ENCODE results near the gene CACNB2. TPM values are rescaled to one million over a fixed set of nuclear protein-coding genes. Genes with fewer than 3 reads are reported as not detected.

Gene CACNB2
- total RNA-seq, 1 experiment from 2014 or later = not detected

DNA sequence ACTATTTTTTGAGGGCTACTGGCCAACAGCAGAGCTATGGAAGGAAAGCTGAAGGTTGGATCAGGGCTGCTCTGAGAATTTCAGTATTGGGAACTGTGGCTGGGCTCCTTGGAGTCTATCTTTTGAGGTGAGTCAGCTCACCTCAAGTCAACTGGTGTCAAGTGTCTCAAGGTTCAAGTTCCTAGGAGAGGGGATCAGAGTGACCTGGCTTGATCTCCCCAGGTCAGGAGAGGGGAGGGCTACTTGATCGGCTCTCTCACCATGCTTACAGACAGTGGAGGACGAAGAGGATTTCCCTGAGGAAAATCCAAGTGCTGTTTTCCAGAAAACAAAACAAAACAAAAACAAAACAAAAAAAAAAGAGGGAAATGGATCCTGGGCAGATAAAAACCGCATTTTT, 132.8 kb downstream of the CACNB2 start:
- ChIA-PET POLR2A (ENCODE audit: unreplicated experiment) (no interaction called here), CTCF (no interaction called here)
- BruUV-seq (replicated peaks) = no TSS peak
- no peaks in the 10 kb centered on the region for H3K9me3 ChIP-seq (ENCODE audit: insufficient read depth, low read depth)
- no peaks in the 10 kb centered on the region for H3F3A ChIP-seq (ENCODE audit: insufficient read depth, low read depth)
- DNase-seq = no peak
- no peak overlapping the region for H2AFZ ChIP-seq
- H3K9me2 ChIP-seq (ENCODE audit: insufficient read depth) = no peaks in the 10 kb centered on the region
- no peaks in the 10 kb centered on the region for H3K4me1 ChIP-seq (replicated peaks; ENCODE audit: insufficient read depth)
- H4K20me1 ChIP-seq (ENCODE audit: insufficient read depth) = no peaks in the 10 kb centered on the region
- H3K27me3 ChIP-seq (ENCODE audit: insufficient read depth, low read depth) = peaks cover 13% of the 10 kb centered on the region; the same call in 1 of the 2 replicates
- no peak overlapping the region for H3K27ac ChIP-seq
- H3K4me2 ChIP-seq = no peak overlapping the region
- H3K36me3 ChIP-seq (ENCODE audit: low read depth) = no peaks in the 10 kb centered on the region
- intact Hi-C loops (cut with micrococcal nuclease; ENCODE audit: unreplicated experiment) = no loop called here
- no peak overlapping the region for H3K4me3 ChIP-seq
- TF ChIP-seq EZH2 (IDR thresholded peaks at IDR 0.05; ENCODE audit: low read depth) = no peak
- TF ChIP-seq, protein P1, sequence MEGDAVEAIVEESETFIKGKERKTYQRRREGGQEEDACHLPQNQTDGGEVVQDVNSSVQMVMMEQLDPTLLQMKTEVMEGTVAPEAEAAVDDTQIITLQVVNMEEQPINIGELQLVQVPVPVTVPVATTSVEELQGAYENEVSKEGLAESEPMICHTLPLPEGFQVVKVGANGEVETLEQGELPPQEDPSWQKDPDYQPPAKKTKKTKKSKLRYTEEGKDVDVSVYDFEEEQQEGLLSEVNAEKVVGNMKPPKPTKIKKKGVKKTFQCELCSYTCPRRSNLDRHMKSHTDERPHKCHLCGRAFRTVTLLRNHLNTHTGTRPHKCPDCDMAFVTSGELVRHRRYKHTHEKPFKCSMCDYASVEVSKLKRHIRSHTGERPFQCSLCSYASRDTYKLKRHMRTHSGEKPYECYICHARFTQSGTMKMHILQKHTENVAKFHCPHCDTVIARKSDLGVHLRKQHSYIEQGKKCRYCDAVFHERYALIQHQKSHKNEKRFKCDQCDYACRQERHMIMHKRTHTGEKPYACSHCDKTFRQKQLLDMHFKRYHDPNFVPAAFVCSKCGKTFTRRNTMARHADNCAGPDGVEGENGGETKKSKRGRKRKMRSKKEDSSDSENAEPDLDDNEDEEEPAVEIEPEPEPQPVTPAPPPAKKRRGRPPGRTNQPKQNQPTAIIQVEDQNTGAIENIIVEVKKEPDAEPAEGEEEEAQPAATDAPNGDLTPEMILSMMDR (conservative IDR thresholded peaks at IDR 0.05) = no peak
- H3K79me2 ChIP-seq (ENCODE audit: low read depth) = no peaks in the 10 kb centered on the region

DNA sequence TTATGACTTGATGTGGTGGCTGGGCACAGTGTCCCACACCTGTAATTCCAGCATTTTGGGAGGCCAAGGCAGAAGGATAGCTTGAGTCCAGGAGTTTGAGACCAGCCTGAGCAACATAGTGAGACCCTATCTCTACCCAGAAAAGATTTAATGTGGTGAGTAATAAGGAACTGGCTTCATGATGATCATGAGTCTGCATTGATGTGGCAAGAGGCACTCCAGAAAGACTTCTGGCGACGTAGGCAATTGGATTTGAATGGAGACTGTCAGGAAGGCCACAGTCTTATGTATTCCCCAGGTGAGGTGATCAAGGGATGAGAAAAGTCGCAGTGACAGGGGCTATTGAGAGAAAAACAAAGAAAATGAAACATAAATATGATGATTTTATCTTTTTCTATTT, 138.0 kb downstream of the CACNB2 start:
- Histone ChIP-seq H3K36me3 (ENCODE audit: low read depth) (no peaks in the 10 kb centered on the region), H3K4me3 (no peak overlapping the region), H3K4me1 (replicated peaks; ENCODE audit: insufficient read depth) (no peaks in the 10 kb centered on the region), H3K79me2 (ENCODE audit: low read depth) (no peaks in the 10 kb centered on the region), H3K4me2 (no peak overlapping the region), H4K20me1 (ENCODE audit: insufficient read depth) (no peaks in the 10 kb centered on the region), H2AFZ (no peak overlapping the region), H3K27ac (no peak overlapping the region), H3K27me3 (ENCODE audit: insufficient read depth, low read depth) (peaks cover 11% of the 10 kb centered on the region; the same call in 1 of the 2 replicates), H3K9me3 (ENCODE audit: insufficient read depth, low read depth) (no peaks in the 10 kb centered on the region), H3K9me2 (ENCODE audit: insufficient read depth) (no peaks in the 10 kb centered on the region), H3F3A (ENCODE audit: insufficient read depth, low read depth) (no peaks in the 10 kb centered on the region)
- no peak for DNase-seq
- ChIA-PET CTCF (no interaction called here), POLR2A (ENCODE audit: unreplicated experiment) (no interaction called here)
- intact Hi-C loops (cut with micrococcal nuclease; ENCODE audit: unreplicated experiment) = no loop called here
- TF ChIP-seq EZH2 (IDR thresholded peaks at IDR 0.05; ENCODE audit: low read depth) = no peak
- TF ChIP-seq, protein P1 (conservative IDR thresholded peaks at IDR 0.05) = no peak
- no TSS peak for BruUV-seq (replicated peaks)

DNA sequence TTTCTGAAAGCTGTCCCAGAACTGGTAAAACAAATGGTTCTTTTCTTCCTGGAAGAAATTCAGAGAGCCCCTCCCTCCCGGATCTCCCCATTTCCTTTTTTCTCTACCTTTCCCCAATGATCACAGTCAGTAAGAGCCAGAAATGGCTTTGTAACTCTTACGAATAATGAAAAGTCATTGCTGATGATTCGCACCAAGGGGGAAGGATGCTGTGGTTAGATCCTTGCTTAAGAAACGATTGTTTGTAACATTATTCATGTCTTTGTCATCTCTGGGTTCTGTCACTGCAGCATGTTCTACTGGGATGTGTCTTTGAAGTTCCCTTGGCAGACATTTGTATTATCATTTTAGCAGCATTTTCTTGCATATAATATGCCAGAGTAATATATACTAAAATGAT, 138.9 kb downstream of the CACNB2 start:
- Histone ChIP-seq H3K4me2 (no peak overlapping the region), H3F3A (ENCODE audit: insufficient read depth, low read depth) (no peaks in the 10 kb centered on the region), H3K27ac (no peak overlapping the region), H4K20me1 (ENCODE audit: insufficient read depth) (no peaks in the 10 kb centered on the region), H3K4me3 (no peak overlapping the region), H3K36me3 (ENCODE audit: low read depth) (no peaks in the 10 kb centered on the region), H2AFZ (no peak overlapping the region), H3K9me2 (ENCODE audit: insufficient read depth) (no peaks in the 10 kb centered on the region), H3K4me1 (replicated peaks; ENCODE audit: insufficient read depth) (no peaks in the 10 kb centered on the region), H3K79me2 (ENCODE audit: low read depth) (no peaks in the 10 kb centered on the region), H3K9me3 (ENCODE audit: insufficient read depth, low read depth) (no peaks in the 10 kb centered on the region), H3K27me3 (ENCODE audit: insufficient read depth, low read depth) (peaks cover under 1% of the 10 kb centered on the region; the same call in 1 of the 2 replicates)
- DNase-seq = no peak
- ChIA-PET CTCF (no interaction called here), POLR2A (ENCODE audit: unreplicated experiment) (no interaction called here)
- no TSS peak for BruUV-seq (replicated peaks)
- TF ChIP-seq, protein P1 (conservative IDR thresholded peaks at IDR 0.05) = no peak
- TF ChIP-seq EZH2 (IDR thresholded peaks at IDR 0.05; ENCODE audit: low read depth) = no peak
- intact Hi-C loops (cut with micrococcal nuclease; ENCODE audit: unreplicated experiment) = no loop called here
